ENCODE measurements around the gene PCDHGA7. TPM values are rescaled to one million over a fixed set of nuclear protein-coding genes. Genes with fewer than 3 reads are reported as not detected.

Gene PCDHGA7
- polyA plus RNA-seq, 1 experiment: 3.6 TPM

DNA sequence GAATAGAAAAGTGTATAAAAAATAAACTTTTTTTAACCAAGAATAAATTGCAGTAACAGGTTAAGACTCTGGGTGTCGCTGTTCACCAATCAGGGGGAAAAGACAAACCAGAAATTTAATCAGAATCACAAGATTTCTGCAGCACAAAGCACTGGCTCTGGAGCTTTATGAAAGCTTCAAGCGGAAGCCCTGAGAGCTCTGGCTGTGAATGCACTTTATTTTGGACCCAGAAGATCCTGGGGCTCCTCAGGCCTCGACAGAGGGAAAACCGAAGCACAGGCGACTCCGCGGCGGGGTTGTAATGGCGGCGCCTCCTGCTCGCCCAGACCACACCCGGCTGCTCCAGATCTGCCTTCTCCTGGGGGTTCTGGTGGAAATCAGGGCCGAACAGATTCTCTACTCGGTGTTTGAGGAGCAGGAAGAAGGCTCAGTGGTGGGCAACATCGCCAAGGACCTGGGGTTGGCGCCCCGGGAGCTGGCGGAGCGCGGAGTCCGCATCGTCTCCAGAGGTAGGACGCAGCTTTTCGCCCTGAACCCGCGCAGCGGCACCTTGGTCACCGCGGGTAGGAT is 27.6 kb upstream of the PCDHGA7 start, which contains the start of gene PCDHGA4:
PCDHGA4 (plus strand) TSS at position 122 of the 570 bp plus-strand sequence; CDS start at position 209, 87 bp downstream.
- POLR2A ChIA-PET: no interaction called here
- DNase-seq (ENCODE audit: low read depth): no peak
- peak within 1 kb of the TSS; percentile 36 for H3K4me3 ChIP-seq (ENCODE audit: low read depth, low read length)
- CTCF ChIA-PET: interaction anchor here (1.0 to 3.1 kb wide), 18 partner anchors 8 to 212 kb away, joined by 3 to 16 read pairs (median 5); partner anchors contain the start of genes PCDHGA10, PCDHGA2, PCDHGA3 and PCDHGA5
- peak; percentile 38 for TF ChIP-seq CTCF (IDR thresholded peaks at IDR 0.05; ENCODE audit: insufficient read depth, low read depth, low read length)
- no peaks in the 10 kb centered on the region for H3K27me3 ChIP-seq (ENCODE audit: control insufficient read depth, insufficient read depth, low read length)
- H3K36me3 ChIP-seq (ENCODE audit: control insufficient read depth, insufficient read depth, low read length): no peaks in the 10 kb centered on the region

- ChIA-PET POLR2A (no interaction called here), CTCF (interaction anchor here (1.0 to 3.1 kb wide), 18 partner anchors 9 to 211 kb away, joined by 3 to 16 read pairs (median 5); partner anchors contain the start of genes PCDHGA10, PCDHGA2, PCDHGA3 and PCDHGA5)
- no peak for TF ChIP-seq CTCF (IDR thresholded peaks at IDR 0.05; ENCODE audit: insufficient read depth, low read depth, low read length)
- DNase-seq (ENCODE audit: low read depth): no peak
- Histone ChIP-seq H3K36me3 (ENCODE audit: control insufficient read depth, insufficient read depth, low read length) (no peaks in the 10 kb centered on the region), H3K27me3 (ENCODE audit: control insufficient read depth, insufficient read depth, low read length) (no peaks in the 10 kb centered on the region), H3K4me3 (ENCODE audit: low read depth, low read length) (no peak overlapping the region)
These were observed 26.9 kb upstream of the PCDHGA7 start for GRCh38 chr5:141355641-141356040.

- ChIA-PET CTCF (interaction anchor here (1.1 to 3.1 kb wide), 13 partner anchors 8 to 211 kb away, joined by 3 to 16 read pairs (median 5); partner anchors contain the start of genes PCDHGA10, PCDHGA2, PCDHGA3 and PCDHGA5), POLR2A (no interaction called here)
- no peak for DNase-seq (ENCODE audit: low read depth)
These were observed 26.4 kb upstream of the PCDHGA7 start for GRCh38 chr5:141356133-141356532.

DNA sequence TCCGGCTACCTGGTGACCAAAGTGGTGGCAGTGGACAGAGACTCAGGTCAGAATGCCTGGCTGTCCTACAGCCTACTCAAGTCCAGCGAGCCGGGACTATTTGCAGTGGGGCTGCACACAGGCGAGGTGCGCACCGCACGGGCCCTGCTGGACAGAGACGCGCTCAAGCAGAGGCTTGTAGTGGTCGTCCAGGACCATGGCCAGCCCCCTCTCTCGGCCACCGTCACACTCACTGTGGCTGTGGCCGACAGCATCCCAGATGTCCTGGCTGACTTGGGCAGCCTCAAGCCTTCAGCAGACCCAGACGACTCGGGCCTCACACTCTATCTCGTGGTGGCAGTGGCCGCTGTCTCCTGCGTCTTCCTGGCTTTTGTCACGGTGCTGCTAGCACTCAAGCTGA is 25.6 kb upstream of the PCDHGA7 start:
- CTCF ChIA-PET: interaction anchor here (1.0 to 2.7 kb wide), 4 partner anchors 13 to 210 kb away, joined by 3 to 11 read pairs (median 10); partner anchors contain the start of gene PCDHGB3
- POLR2A ChIA-PET: no interaction called here
- no peak overlapping the region for H3K4me3 ChIP-seq (ENCODE audit: low read depth, low read length)
- TF ChIP-seq CTCF (IDR thresholded peaks at IDR 0.05; ENCODE audit: insufficient read depth, low read depth, low read length): no peak
- H3K27me3 ChIP-seq (ENCODE audit: control insufficient read depth, insufficient read depth, low read length): 0 out of 2 replicates have a peak, but pooled peaks cover 2% of the 10 kb centered on the region
- H3K36me3 ChIP-seq (ENCODE audit: control insufficient read depth, insufficient read depth, low read length): no peaks in the 10 kb centered on the region
- DNase-seq (ENCODE audit: low read depth): no peak

More at GRCh38 chr5:141356133-141356532, 26.4 kb upstream of the PCDHGA7 start:
- Histone ChIP-seq H3K27me3 (ENCODE audit: control insufficient read depth, insufficient read depth, low read length) (no peaks in the 10 kb centered on the region), H3K36me3 (ENCODE audit: control insufficient read depth, insufficient read depth, low read length) (no peaks in the 10 kb centered on the region), H3K4me3 (ENCODE audit: low read depth, low read length) (no peak overlapping the region)
- no peak for TF ChIP-seq CTCF (IDR thresholded peaks at IDR 0.05; ENCODE audit: insufficient read depth, low read depth, low read length)

- peak within 1 kb of the TSS; percentile 36 for H3K4me3 ChIP-seq (ENCODE audit: low read depth, low read length)
- TF ChIP-seq CTCF (IDR thresholded peaks at IDR 0.05; ENCODE audit: insufficient read depth, low read depth, low read length): peak; percentile 51
- H3K36me3 ChIP-seq (ENCODE audit: control insufficient read depth, insufficient read depth, low read length): no peaks in the 10 kb centered on the region
- ChIA-PET CTCF (interaction anchor here (0.6 to 2.8 kb wide), 7 partner anchors 17 to 207 kb away, joined by 3 to 9 read pairs (median 4); partner anchors contain the start of gene PCDHGA2), POLR2A (no interaction called here)
- DNase-seq (ENCODE audit: low read depth): no peak
- H3K27me3 ChIP-seq (ENCODE audit: control insufficient read depth, insufficient read depth, low read length): 0 out of 2 replicates have a peak, but pooled peaks cover 2% of the 10 kb centered on the region
These were observed 22.6 kb upstream of the PCDHGA7 start, which contains the start of gene PCDHGB2 for GRCh38 chr5:141359790-141360426. TSS of gene PCDHGB2 (plus strand) at chr5:141359994. CDS start at chr5:141360136, 142 bp downstream.
